Neural cell (in vitro differentiated cells): ENCODE measurements around the gene DGKG. TPM values are rescaled to one million over a fixed set of nuclear protein-coding genes. Genes with fewer than 3 reads are reported as not detected.

Source experiments
- H2AFZ ChIP-seq: fragments of 200-600, 300-800 bp; sonication (generic), shearing (Covaris generic); 2 replicates; pipeline ENCODE4 v1.6.0; 2014; ENCODE audit warnings: low read depth, mild to moderate bottlenecking, antibody characterized with exemption, low read length, moderate library complexity
- H3F3A ChIP-seq: fragments of 200-600 bp; shearing (Covaris generic); 2 replicates; pipeline ENCODE4 v1.6.1; 2016; ENCODE audit warnings: mild to moderate bottlenecking, moderate library complexity, mixed read lengths, antibody characterized with exemption, low read length; ENCODE audit not compliant: insufficient read depth, poor library complexity, severe bottlenecking
- H3K27ac ChIP-seq: fragments of 200-600, 300-800 bp; sonication (generic), shearing (Covaris generic); 2 replicates; pipeline ENCODE4 v1.5.1; 2014; ENCODE audit warnings: mild to moderate bottlenecking, low read length, moderate library complexity
- H3K27me3 ChIP-seq: fragments of 300-800, 200-600 bp; sonication (generic), shearing (Covaris generic); 2 replicates; pipeline ENCODE4 v1.6.0; 2014; ENCODE audit warnings: mild to moderate bottlenecking, low read depth, low read length, moderate library complexity; ENCODE audit not compliant: insufficient read depth
- H3K36me3 ChIP-seq: fragments of 300-800, 200-600 bp; sonication (generic), shearing (Covaris generic); 2 replicates; pipeline ENCODE4 v1.5.1; 2014; ENCODE audit warnings: mild to moderate bottlenecking, antibody characterized with exemption, low read length, moderate library complexity; ENCODE audit not compliant: insufficient read depth
- H3K4me2 ChIP-seq: fragments of 300-800, 200-600 bp; sonication (generic), shearing (Covaris generic); 2 replicates; pipeline ENCODE4 v1.6.0; 2014; ENCODE audit warnings: mild to moderate bottlenecking, low read length
- H3K4me3 ChIP-seq: fragments of 300-800, 200-600 bp; sonication (generic), shearing (Covaris generic); 2 replicates; pipeline ENCODE4 v1.5.1; 2014; ENCODE audit warnings: mild to moderate bottlenecking, low read length, moderate library complexity
- H3K79me2 ChIP-seq: fragments of 200-600 bp; shearing (Covaris generic); replicated peaks from 2 replicates; pipeline ENCODE4 v1.6.0; 2014; ENCODE audit warnings: mild to moderate bottlenecking, low read length, moderate library complexity; ENCODE audit not compliant: insufficient read depth
- H3K9ac ChIP-seq: fragments of 300-800, 200-600 bp; sonication (generic), shearing (Covaris generic); 2 replicates; pipeline ENCODE4 v1.6.1; 2016; ENCODE audit warnings: mild to moderate bottlenecking, low read length, mixed read lengths
- H3K9me2 ChIP-seq: fragments of 200-600 bp; shearing (Covaris generic); 2 replicates; pipeline ENCODE4 v1.6.1; 2016; ENCODE audit warnings: mild to moderate bottlenecking, low read length, mixed read lengths; ENCODE audit not compliant: insufficient read depth
- H3K9me3 ChIP-seq: fragments of 200-600, 300-800 bp; sonication (generic), shearing (Covaris generic); 2 replicates; pipeline ENCODE4 v1.6.1; 2016; ENCODE audit warnings: mild to moderate bottlenecking, mixed run types, low read length, moderate library complexity, mixed read lengths
- H4K20me1 ChIP-seq: fragments of 200-600 bp; shearing (Covaris generic); 2 replicates; pipeline ENCODE4 v1.6.1; 2016; ENCODE audit warnings: mild to moderate bottlenecking, mixed run types; ENCODE audit not compliant: insufficient read depth
- CTCF ChIP-seq: fragments of 450-650 bp; IDR thresholded peaks from 2 replicates; pipeline ENCODE4 v1.5.1; 2014; ENCODE audit warnings: antibody characterized with exemption, mild to moderate bottlenecking, moderate library complexity; ENCODE audit not compliant: poor library complexity, severe bottlenecking
- EP300 ChIP-seq: fragments of 450-650 bp; conservative IDR thresholded peaks from 2 replicates; pipeline ENCODE4 v1.6.1; 2014; ENCODE audit warnings: antibody characterized with exemption, mild to moderate bottlenecking, moderate library complexity; ENCODE audit not compliant: poor library complexity, severe bottlenecking
- EZH2 ChIP-seq: fragments of 200-600, 300-800 bp; shearing (Covaris generic), sonication (generic); IDR thresholded peaks from 2 replicates; pipeline ENCODE4 v1.6.1; 2014; ENCODE audit warnings: antibody characterized with exemption, low read length, borderline replicate concordance, mild to moderate bottlenecking; ENCODE audit not compliant: insufficient read depth, poor library complexity, severe bottlenecking
- MXI1 ChIP-seq: fragments of 450-650 bp; conservative IDR thresholded peaks from 2 replicates; pipeline ENCODE4 v1.6.1; 2014; ENCODE audit warnings: antibody characterized with exemption, mild to moderate bottlenecking; ENCODE audit not compliant: poor library complexity, severe bottlenecking
- POLR2AphosphoS5 ChIP-seq: IDR thresholded peaks from 2 replicates; pipeline ENCODE4 v1.6.1; 2012
- RAD21 ChIP-seq: fragments of 450-650 bp; conservative IDR thresholded peaks from 2 replicates; pipeline ENCODE4 v1.6.1; 2014; ENCODE audit warnings: antibody characterized with exemption, mild to moderate bottlenecking, moderate library complexity
- REST ChIP-seq: IDR thresholded peaks from 2 replicates; pipeline ENCODE4 v1.6.1; 2012; ENCODE audit warnings: borderline replicate concordance
- SMC3 ChIP-seq: fragments of 450-650 bp; conservative IDR thresholded peaks from 2 replicates; pipeline ENCODE4 v1.6.1; 2014; ENCODE audit warnings: antibody characterized with exemption, mild to moderate bottlenecking, moderate library complexity; ENCODE audit not compliant: poor library complexity
- TAF1 ChIP-seq: IDR thresholded peaks from 2 replicates; pipeline ENCODE4 v1.6.1; 2012; ENCODE audit warnings: low read depth
- polyA plus RNA-seq: library from polyadenylated mRNA; depleted of rRNA; stranded (reverse); fragments of >200 nt; gene quantifications from 2 replicates; pipeline ENCODE4 v1.2.3, GENCODE V29; 2014

The DGKG gene
- polyA plus RNA-seq, 1 donor from 2014 or later, result not detected

GRCh38 chr3:186281176-186281575 is 80.9 kb downstream of the DGKG start:
- Histone ChIP-seq H3K9me3 (no peaks in the 10 kb centered on the region), H3K27me3 (no peaks in the 10 kb centered on the region), H3K27ac (no peak overlapping the region), H3K9ac (no peak overlapping the region), H4K20me1 (no peaks in the 10 kb centered on the region), H3K79me2 (no peaks in the 10 kb centered on the region), H3K4me2 (no peak overlapping the region), H3F3A (no peaks in the 10 kb centered on the region), H3K36me3 (no peaks in the 10 kb centered on the region), H3K9me2 (no peaks in the 10 kb centered on the region), H2AFZ (no peak overlapping the region), H3K4me3 (no peak overlapping the region)
- TF ChIP-seq EZH2, result no peak
- no peak for TF ChIP-seq REST
- no peak for TF ChIP-seq EP300
- TF ChIP-seq MXI1, result no peak
- no peak for TF ChIP-seq TAF1
- TF ChIP-seq POLR2AphosphoS5, result no peak
- TF ChIP-seq CTCF, result no peak
- no peak for TF ChIP-seq RAD21
- no peak for TF ChIP-seq SMC3

GRCh38 chr3:186280737-186281136 is 81.3 kb downstream of the DGKG start:
- H3K4me2 ChIP-seq, result no peak overlapping the region
- no peaks in the 10 kb centered on the region for H3K9me2 ChIP-seq
- no peaks in the 10 kb centered on the region for H4K20me1 ChIP-seq
- no peaks in the 10 kb centered on the region for H3K36me3 ChIP-seq
- H3F3A ChIP-seq, result no peaks in the 10 kb centered on the region
- no peak overlapping the region for H3K9ac ChIP-seq
- H2AFZ ChIP-seq, result no peak overlapping the region
- H3K79me2 ChIP-seq, result no peaks in the 10 kb centered on the region
- H3K4me3 ChIP-seq, result no peak overlapping the region
- no peak overlapping the region for H3K27ac ChIP-seq
- TF ChIP-seq EP300 (peak; percentile 18), RAD21 (no peak)
- H3K9me3 ChIP-seq, result no peaks in the 10 kb centered on the region
- H3K27me3 ChIP-seq, result no peaks in the 10 kb centered on the region

- H3K36me3 ChIP-seq, result no peaks in the 10 kb centered on the region
- no peaks in the 10 kb centered on the region for H3K79me2 ChIP-seq
- H3K9me2 ChIP-seq, result no peaks in the 10 kb centered on the region
- H3K4me2 ChIP-seq, result no peak overlapping the region
- no peaks in the 10 kb centered on the region for H4K20me1 ChIP-seq
- no peak overlapping the region for H3K4me3 ChIP-seq
- H3K9ac ChIP-seq, result no peak overlapping the region
- H3K27me3 ChIP-seq, result no peaks in the 10 kb centered on the region
- no peak for TF ChIP-seq MXI1
- TF ChIP-seq EP300, result no peak
- TF ChIP-seq SMC3, result peak; percentile 95
- peak; percentile 83 for TF ChIP-seq CTCF
- TF ChIP-seq POLR2AphosphoS5, result no peak
- no peak for TF ChIP-seq REST
- TF ChIP-seq EZH2, result no peak
- TF ChIP-seq RAD21, result peak; percentile 93
- TF ChIP-seq TAF1, result no peak
- no peaks in the 10 kb centered on the region for H3K9me3 ChIP-seq
- H2AFZ ChIP-seq, result no peak overlapping the region
- no peaks in the 10 kb centered on the region for H3F3A ChIP-seq
- H3K27ac ChIP-seq, result no peak overlapping the region
Observed at GRCh38 chr3:186277268-186277909, 84.6 kb downstream of the DGKG start.
